LNCaP clone FGC (cell line): Measurements from ENCODE around the gene SAMSN1.

Source experiments
- DNase-seq: peaks from one replicate; pipeline ENCODE4 v3.0.0-alpha.2; 2011; ENCODE audit warnings: low read depth
- H3K4me3 ChIP-seq: 2 replicates; pipeline ENCODE4 v1.5.1; 2011; ENCODE audit warnings: mild to moderate bottlenecking, low read depth, low read length, control low read depth
- TF ChIP-seq, protein P1 (sequence below): IDR thresholded peaks from 2 replicates; pipeline ENCODE4 v1.5.1; 2012; ENCODE audit warnings: mild to moderate bottlenecking; ENCODE audit not compliant: control insufficient read depth, insufficient read depth; ENCODE audit errors: extremely low read depth

SAMSN1 gene

DNA sequence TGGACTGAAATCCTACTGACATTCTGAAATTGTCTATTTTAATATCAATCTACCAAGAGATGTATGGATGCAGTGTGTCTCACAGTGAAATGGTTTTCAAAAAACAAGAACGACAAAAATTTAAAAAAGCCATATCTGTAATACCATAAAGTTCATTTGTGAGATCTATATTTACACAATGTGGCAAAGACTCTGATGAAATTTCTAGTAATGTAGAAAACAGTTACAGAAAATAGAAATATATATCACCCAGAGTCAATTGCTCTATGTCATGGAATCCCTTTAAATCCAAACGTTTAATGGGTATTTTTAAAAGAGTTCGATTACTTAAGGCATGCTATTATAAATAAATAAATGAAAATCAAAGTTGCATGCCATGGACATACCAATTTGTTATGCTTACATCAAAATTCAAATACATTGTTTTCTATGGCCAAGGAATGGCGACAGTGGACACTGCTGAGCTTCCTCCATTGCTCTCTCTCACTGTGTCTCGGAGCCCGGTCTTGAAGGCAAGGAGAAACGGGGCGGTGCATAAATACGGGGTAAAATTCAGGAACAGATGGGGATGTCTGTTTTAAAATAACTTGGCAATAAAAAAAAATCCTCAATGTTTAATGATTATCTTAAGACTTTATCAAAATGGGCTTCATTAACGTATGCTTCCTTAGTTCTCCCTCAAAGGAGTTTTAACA, 37.0 kb upstream of the SAMSN1 start:
- H3K4me3 ChIP-seq: no peak overlapping the region
- DNase-seq: no peak
- TF ChIP-seq, protein P1, sequence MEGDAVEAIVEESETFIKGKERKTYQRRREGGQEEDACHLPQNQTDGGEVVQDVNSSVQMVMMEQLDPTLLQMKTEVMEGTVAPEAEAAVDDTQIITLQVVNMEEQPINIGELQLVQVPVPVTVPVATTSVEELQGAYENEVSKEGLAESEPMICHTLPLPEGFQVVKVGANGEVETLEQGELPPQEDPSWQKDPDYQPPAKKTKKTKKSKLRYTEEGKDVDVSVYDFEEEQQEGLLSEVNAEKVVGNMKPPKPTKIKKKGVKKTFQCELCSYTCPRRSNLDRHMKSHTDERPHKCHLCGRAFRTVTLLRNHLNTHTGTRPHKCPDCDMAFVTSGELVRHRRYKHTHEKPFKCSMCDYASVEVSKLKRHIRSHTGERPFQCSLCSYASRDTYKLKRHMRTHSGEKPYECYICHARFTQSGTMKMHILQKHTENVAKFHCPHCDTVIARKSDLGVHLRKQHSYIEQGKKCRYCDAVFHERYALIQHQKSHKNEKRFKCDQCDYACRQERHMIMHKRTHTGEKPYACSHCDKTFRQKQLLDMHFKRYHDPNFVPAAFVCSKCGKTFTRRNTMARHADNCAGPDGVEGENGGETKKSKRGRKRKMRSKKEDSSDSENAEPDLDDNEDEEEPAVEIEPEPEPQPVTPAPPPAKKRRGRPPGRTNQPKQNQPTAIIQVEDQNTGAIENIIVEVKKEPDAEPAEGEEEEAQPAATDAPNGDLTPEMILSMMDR: no peak

DNA sequence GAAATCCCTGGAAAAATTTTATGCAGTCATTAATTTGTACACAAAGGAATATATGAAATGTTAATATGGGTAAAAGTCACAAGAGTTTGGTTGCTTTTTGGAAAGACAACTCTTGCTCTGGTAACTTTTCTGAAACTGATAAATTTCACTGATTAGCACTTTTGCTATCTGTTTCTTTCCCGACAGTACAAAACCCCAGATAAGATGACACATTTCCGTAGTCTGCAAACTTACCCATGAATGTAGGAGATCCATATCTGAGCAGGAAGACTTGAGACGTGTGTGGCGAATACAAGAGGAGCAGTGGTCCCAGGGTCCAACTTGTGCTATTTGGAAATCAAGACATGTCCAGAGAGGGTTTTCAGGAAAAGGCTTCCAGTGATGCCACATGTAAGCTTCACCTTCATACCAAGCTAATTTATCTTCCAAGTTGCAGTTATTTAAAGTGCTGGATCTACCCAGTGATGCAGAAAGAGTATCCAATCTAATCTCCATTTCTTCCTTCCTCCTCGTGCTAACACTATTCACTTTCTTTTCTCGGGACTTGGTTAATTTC, 35.9 kb upstream of the SAMSN1 start:
- TF ChIP-seq, protein P1: no peak
- H3K4me3 ChIP-seq: no peak overlapping the region
- no peak for DNase-seq

GRCh38 chr21:14573244-14573643, 27.1 kb upstream of the SAMSN1 start:
- DNase-seq: no peak
- TF ChIP-seq, protein P1: no peak

DNA sequence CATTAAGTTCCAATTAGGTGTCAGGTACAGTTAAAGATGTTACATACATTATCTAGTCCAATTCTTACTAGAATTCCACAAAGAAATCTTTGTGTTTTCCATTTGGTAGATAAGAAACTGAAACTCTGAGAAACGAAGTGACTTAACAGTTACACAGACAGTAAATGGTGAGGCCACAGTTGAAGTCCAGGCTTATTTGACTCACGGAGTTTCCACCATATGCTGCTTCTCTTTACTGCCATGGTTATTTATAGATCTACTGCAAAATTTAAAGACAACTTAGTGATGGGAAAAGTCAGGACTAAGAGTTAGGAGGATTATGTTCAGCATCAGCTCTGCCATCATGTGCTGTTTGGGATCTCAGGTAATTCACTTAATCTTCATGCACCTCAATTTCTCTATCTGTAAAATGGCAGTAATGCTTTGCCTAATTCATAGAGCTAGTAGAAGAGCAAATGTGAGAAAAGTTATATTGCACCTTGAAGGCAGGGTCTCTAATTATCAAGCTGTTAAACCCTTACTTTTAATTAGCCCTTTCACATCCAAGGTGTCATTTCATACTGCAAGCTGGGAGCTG, 26.2 kb upstream of the SAMSN1 start:
- H3K4me3 ChIP-seq: no peak overlapping the region
- no peak for DNase-seq
- TF ChIP-seq, protein P1: no peak

More at GRCh38 chr21:14573244-14573643, 27.1 kb upstream of the SAMSN1 start:
- no peak overlapping the region for H3K4me3 ChIP-seq

DNA sequence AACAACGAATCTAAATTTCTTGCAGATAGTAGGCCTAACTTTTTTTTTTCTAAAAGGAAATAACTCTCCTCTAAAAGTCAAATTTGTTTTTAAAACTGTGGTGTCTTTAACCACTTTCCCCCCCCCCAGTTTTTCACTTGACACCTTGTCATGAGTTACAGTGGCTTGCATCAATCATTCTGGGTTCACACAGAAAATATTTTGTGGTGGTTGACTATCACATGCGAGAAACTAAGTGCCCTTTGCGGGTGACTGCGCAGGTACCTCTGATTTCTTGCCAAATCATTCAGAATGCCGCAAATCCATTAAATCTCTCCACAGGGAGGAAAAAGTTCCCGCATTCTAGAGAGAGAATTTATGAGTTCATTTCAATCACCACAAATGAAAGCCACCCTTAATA, 23.8 kb upstream of the SAMSN1 start:
- TF ChIP-seq, protein P1: no peak
- no peak overlapping the region for H3K4me3 ChIP-seq
- no peak for DNase-seq

DNA sequence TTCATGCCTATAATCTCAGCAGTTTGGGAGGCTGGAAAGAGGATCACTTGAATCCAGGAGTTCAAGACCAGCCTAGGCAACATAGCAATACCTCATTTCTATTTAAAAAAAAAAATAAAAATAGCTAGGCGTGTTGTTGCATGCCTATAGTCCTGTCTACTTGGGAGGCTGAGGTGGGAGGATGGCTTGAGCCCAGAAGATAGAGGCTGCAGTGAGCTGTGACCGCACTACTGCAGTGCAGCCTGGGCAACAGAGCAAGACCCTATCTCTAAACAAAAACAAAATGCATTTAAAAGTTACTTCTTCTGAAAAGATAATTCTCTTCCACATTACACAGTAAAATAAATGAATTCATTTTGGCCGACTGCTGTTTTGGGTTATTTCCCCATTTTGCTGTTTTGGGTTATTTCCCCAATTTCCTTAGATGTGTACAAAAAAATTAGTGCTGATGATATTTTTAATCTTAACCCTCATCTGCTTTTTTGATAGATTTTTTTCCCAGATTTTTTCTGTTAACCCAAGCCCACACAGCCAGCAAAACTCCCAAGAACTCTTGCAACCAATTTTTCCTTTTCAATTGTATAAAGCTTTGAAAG, 23.0 kb upstream of the SAMSN1 start:
- DNase-seq: no peak
- no peak overlapping the region for H3K4me3 ChIP-seq
- TF ChIP-seq, protein P1: no peak
